SK-N-MC (cell line): ENCODE measurements around the gene INSYN1.

Experiments
- EZH2 ChIP-seq: fragments of 200-600 bp; sonication (generic); IDR thresholded peaks from one replicate; pipeline ENCODE4 v1.6.1; 2017; ENCODE audit warnings: antibody characterized with exemption
- POLR2AphosphoS5 ChIP-seq: IDR thresholded peaks from 2 replicates; pipeline ENCODE4 v1.6.1; 2012; ENCODE audit warnings: mild to moderate bottlenecking, low read depth, low read length, borderline replicate concordance

DNA sequence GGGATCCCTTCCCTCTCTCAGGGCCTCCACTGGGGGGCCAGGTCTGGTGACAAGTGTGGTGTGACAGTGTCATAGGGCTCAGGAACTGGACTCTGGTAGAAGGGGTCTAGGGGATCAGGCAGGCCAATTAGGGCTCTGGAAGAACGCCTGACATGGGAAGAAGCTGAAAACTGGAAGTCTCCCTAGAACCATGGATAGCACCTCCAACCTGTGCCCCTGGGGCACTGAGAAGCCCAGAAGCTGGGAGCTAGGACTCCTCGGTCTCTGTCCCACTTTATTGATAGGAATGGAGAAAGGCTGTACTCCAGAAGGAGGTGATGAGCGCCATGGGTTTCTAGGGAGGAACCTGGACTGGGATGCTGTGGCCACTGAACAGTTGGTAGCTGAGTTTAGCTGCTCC, 30.7 kb downstream of the INSYN1 start:
- TF ChIP-seq POLR2AphosphoS5 (no peak), EZH2 (no peak)
